DMS153 treated with DMSO at 0.1 percent for 48 hours (cell line): ENCODE results near the gene ABCA7.

Experiments used
- DNase-seq: peaks from one replicate; lab custom pipeline; 2025; ENCODE audit not compliant: unreplicated experiment; lab: John Stamatoyannopoulos, UW

ABCA7 gene

GRCh38 chr19:1039646-1040475, at the start of gene ABCA7:
Gene ABCA7 (plus strand): TSS chr19:1040107. CDS start chr19:1041362, 1,255 bp downstream.
- peak; percentile 82 for DNase-seq

- no peak for DNase-seq
These were observed 49.8 kb upstream of the ABCA7 start for GRCh38 chr19:990119-990571.

GRCh38 chr19:990746-991145, 49.2 kb upstream of the ABCA7 start:
- DNase-seq: no peak

GRCh38 chr19:991174-991931, 48.6 kb upstream of the ABCA7 start:
- DNase-seq: no peak

GRCh38 chr19:991932-992669, 47.8 kb upstream of the ABCA7 start:
- no peak for DNase-seq

GRCh38 chr19:992670-993055, 47.2 kb upstream of the ABCA7 start:
- no peak for DNase-seq

GRCh38 chr19:993361-993830, 46.5 kb upstream of the ABCA7 start:
- DNase-seq: no peak

- DNase-seq: no peak
These were observed 46.0 kb upstream of the ABCA7 start for GRCh38 chr19:993831-994393.

GRCh38 chr19:994516-994915, 45.4 kb upstream of the ABCA7 start:
- no peak for DNase-seq

GRCh38 chr19:995051-995827, 44.7 kb upstream of the ABCA7 start:
- no peak for DNase-seq

GRCh38 chr19:996051-996838, 43.7 kb upstream of the ABCA7 start:
- DNase-seq: no peak

- no peak for DNase-seq
These were observed 41.8 kb upstream of the ABCA7 start for GRCh38 chr19:998064-998463.

- DNase-seq: no peak
These were observed 40.6 kb upstream of the ABCA7 start for GRCh38 chr19:999379-999719.

GRCh38 chr19:1000095-1000494, 39.8 kb upstream of the ABCA7 start, which contains the start of gene GRIN3B:
Gene GRIN3B (plus strand): TSS chr19:1000419. CDS start chr19:1000438, 19 bp downstream.
- no peak for DNase-seq

GRCh38 chr19:1000591-1001537, 39.0 kb upstream of the ABCA7 start:
- no peak for DNase-seq

- DNase-seq: no peak
These were observed 38.3 kb upstream of the ABCA7 start for GRCh38 chr19:1001538-1002166.

GRCh38 chr19:1002600-1002999, 37.3 kb upstream of the ABCA7 start:
- no peak for DNase-seq

GRCh38 chr19:1003283-1003682, 36.6 kb upstream of the ABCA7 start:
- no peak for DNase-seq
